ENCODE measurements around the gene PEX3. TPM values are rescaled to one million over a fixed set of nuclear protein-coding genes. Genes with fewer than 3 reads are reported as not detected.
"Not testable (repeated sequence)": the region's sequence is repeated elsewhere in the genome, so short reads cannot be mapped to it uniquely, and the experiment has no call there.

The PEX3 gene
- total RNA-seq, 1 donor from 2014 or later: 18.8 TPM

- ATAC-seq: no peak
- no peaks in the 10 kb centered on the region for H3K36me3 ChIP-seq
- intact Hi-C loops (cut with DNase I): no loop called here
These were observed 19.4 kb upstream of the PEX3 start for GRCh38 chr6:143431226-143431625.

GRCh38 chr6:143432588-143432987 lies 18.0 kb upstream of the PEX3 start:
- no peaks in the 10 kb centered on the region for H3K36me3 ChIP-seq
- TF ChIP-seq CTCF (IDR thresholded peaks at IDR 0.05): no peak
- intact Hi-C loops (cut with DNase I): no loop called here
- no peak overlapping the region for H3K4me3 ChIP-seq
- no peaks in the 10 kb centered on the region for H3K9me3 ChIP-seq
- H3K27me3 ChIP-seq: no peaks in the 10 kb centered on the region
- H3K27ac ChIP-seq: no peak overlapping the region
- peaks cover 5% of the 10 kb centered on the region for H3K4me1 ChIP-seq
- ATAC-seq (no peak), DNase-seq (no peak)

More at GRCh38 chr6:143431226-143431625, 19.4 kb upstream of the PEX3 start:
- peaks cover 5% of the 10 kb centered on the region for H3K4me1 ChIP-seq
- H3K4me3 ChIP-seq: no peak overlapping the region
- no peak for TF ChIP-seq CTCF (IDR thresholded peaks at IDR 0.05)
- no peaks in the 10 kb centered on the region for H3K9me3 ChIP-seq
- no peak for DNase-seq
- H3K27me3 ChIP-seq: no peaks in the 10 kb centered on the region
- H3K27ac ChIP-seq: no peak overlapping the region

- Histone ChIP-seq H3K4me1 (no peaks in the 10 kb centered on the region), H3K27me3 (no peaks in the 10 kb centered on the region), H3K4me3 (no peak overlapping the region), H3K27ac (no peak overlapping the region), H3K36me3 (no peaks in the 10 kb centered on the region), H3K9me3 (no peaks in the 10 kb centered on the region)
- intact Hi-C loops (cut with DNase I): no loop called here
- ATAC-seq (no peak), DNase-seq (no peak)
- no peak for TF ChIP-seq CTCF (IDR thresholded peaks at IDR 0.05)
These were observed 9.6 kb upstream of the PEX3 start for GRCh38 chr6:143441010-143441409.

- H3K27me3 ChIP-seq: no peaks in the 10 kb centered on the region
- H3K4me3 ChIP-seq: no peak overlapping the region
- intact Hi-C loops (cut with DNase I): no loop called here
- DNase-seq (no peak), ATAC-seq (no peak)
- no peak overlapping the region for H3K27ac ChIP-seq
- H3K36me3 ChIP-seq: no peaks in the 10 kb centered on the region
- no peak for TF ChIP-seq CTCF (IDR thresholded peaks at IDR 0.05)
- no peaks in the 10 kb centered on the region for H3K9me3 ChIP-seq
- H3K4me1 ChIP-seq: no peaks in the 10 kb centered on the region
These were observed 8.7 kb upstream of the PEX3 start for GRCh38 chr6:143441680-143442545.

GRCh38 chr6:143443096-143443495 lies 7.5 kb upstream of the PEX3 start:
- no peak for DNase-seq
- intact Hi-C loops (cut with DNase I): no loop called here
- no peak overlapping the region for H3K27ac ChIP-seq

GRCh38 chr6:143447865-143448264 lies 2.7 kb upstream of the PEX3 start:
- DNase-seq; ATAC-seq; intact Hi-C loops (cut with DNase I); H3K27ac ChIP-seq; H3K9me3 ChIP-seq; H3K4me3 ChIP-seq; H3K27me3 ChIP-seq; H3K36me3 ChIP-seq: not testable (repeated sequence)
- peaks cover 15% of the 10 kb centered on the region for H3K4me1 ChIP-seq

More at GRCh38 chr6:143443096-143443495, 7.5 kb upstream of the PEX3 start:
- Histone ChIP-seq H3K27me3 (no peaks in the 10 kb centered on the region), H3K4me1 (no peaks in the 10 kb centered on the region), H3K36me3 (no peaks in the 10 kb centered on the region), H3K4me3 (no peak overlapping the region), H3K9me3 (no peaks in the 10 kb centered on the region)
- peak; percentile 78 for ATAC-seq
- no peak for TF ChIP-seq CTCF (IDR thresholded peaks at IDR 0.05)
